Spinal cord (tissue), 10 donors: ENCODE results near the gene GNAL. TPM values are rescaled to one million over a fixed set of nuclear protein-coding genes. Genes with fewer than 3 reads are reported as not detected.
"Not testable (repeated sequence)": the region's sequence is repeated elsewhere in the genome, so short reads cannot be mapped to it uniquely, and the experiment has no call there.

Experiments
- DNase-seq, 6 donors: peaks; one replicate each; pipeline versions ENCODE4 v3.0.0 to v3.0.0-alpha.2; 2013 to 2015; ENCODE audit warnings: low spot score in 6 of 6, low read depth in 4 of 6
- H3K27ac ChIP-seq: one replicate; pipeline ENCODE4 v1.5.1; 2013; ENCODE audit warnings: low read depth, low read length, control low read depth
- H3K27me3 ChIP-seq: one replicate; pipeline ENCODE4 v1.6.1; 2013; ENCODE audit warnings: low read length; ENCODE audit not compliant: control insufficient read depth, insufficient read depth
- H3K36me3 ChIP-seq: one replicate; pipeline ENCODE4 v1.6.1; 2013; ENCODE audit warnings: low read length; ENCODE audit not compliant: control insufficient read depth, insufficient read depth
- H3K4me1 ChIP-seq: one replicate; pipeline ENCODE4 v1.6.1; 2013; ENCODE audit warnings: low read length; ENCODE audit not compliant: control insufficient read depth, insufficient read depth
- H3K4me3 ChIP-seq: one replicate; pipeline ENCODE4 v1.5.1; 2013; ENCODE audit warnings: low read depth, low read length, control low read depth
- H3K9me3 ChIP-seq: one replicate; pipeline ENCODE4 v1.6.1; 2013; ENCODE audit warnings: low read length; ENCODE audit not compliant: control insufficient read depth, insufficient read depth
- WGBS: methylation state at CpG from one replicate; pipeline ENCODE4 v1.1.5; 2013; ENCODE audit warnings: missing lambda C conversion rate; ENCODE audit not compliant: insufficient coverage; 5-methylcytosine and 5-hydroxymethylcytosine counted together
- polyA plus RNA-seq, 2 donors: library from polyadenylated mRNA; unstranded; fragments of 120-200 nt; gene quantifications; one replicate each; pipeline ENCODE4 v1.2.1, GENCODE V29; 2013; ENCODE audit not compliant: insufficient read length in 2 of 2
- total RNA-seq, 2 donors: library from RNA; depleted of rRNA in 1 of 2; stranded (reverse); fragments of 120-200 nt in 1 of 2; fragments of >200 nt in 1 of 2; gene quantifications; one replicate each; pipeline versions ENCODE4 v1.2.3 to v1.2.4, GENCODE V29; 2013 to 2014
- donor health status: healthy.

Gene GNAL
- total and polyA plus RNA-seq, 4 donors, result 30.2 to 81.0 (median 70.7) TPM

DNA sequence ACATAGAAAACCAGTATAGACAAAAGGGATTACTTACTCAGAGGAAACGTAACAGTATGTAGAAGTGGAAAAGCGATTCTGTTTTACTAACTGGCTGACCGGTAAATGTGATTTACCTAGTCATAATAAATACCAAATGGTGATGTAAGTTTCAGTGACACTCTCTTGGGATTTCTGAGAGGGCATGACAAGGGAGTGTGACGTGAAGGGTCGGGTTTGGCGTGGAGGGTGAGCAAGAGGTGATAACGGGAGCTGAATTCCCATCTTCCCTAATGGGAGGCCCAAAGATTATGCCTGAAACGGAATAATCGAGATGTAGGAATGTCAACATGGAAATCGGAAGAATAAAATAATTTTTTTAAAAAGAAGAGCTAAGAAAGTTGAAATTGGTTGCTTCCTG is 12.7 kb upstream of the GNAL start:
- no peak overlapping the region for H3K27ac ChIP-seq
- H3K4me3 ChIP-seq, result no peak overlapping the region
- 92% methylated on average over 4 of the region's 10 CpGs for WGBS
- H3K27me3 ChIP-seq, result no peaks in the 10 kb centered on the region
- no peaks in the 10 kb centered on the region for H3K36me3 ChIP-seq
- no peak for DNase-seq
- no peaks in the 10 kb centered on the region for H3K9me3 ChIP-seq
- H3K4me1 ChIP-seq, result no peaks in the 10 kb centered on the region

- 60% methylated on average over 1 of the region's 6 CpGs for WGBS
- no peak for DNase-seq
- no peaks in the 10 kb centered on the region for H3K9me3 ChIP-seq
These were observed 12.2 kb upstream of the GNAL start for GRCh38 chr18:11676867-11677266.

GRCh38 chr18:11678211-11678610 is 10.9 kb upstream of the GNAL start:
- DNase-seq, result peak in 1 of 6 donors; percentile 54
- no peak overlapping the region for H3K4me3 ChIP-seq
- no peaks in the 10 kb centered on the region for H3K9me3 ChIP-seq
- H3K27me3 ChIP-seq, result no peaks in the 10 kb centered on the region
- no peaks in the 10 kb centered on the region for H3K4me1 ChIP-seq
- no peaks in the 10 kb centered on the region for H3K36me3 ChIP-seq
- H3K27ac ChIP-seq, result no peak overlapping the region
- no CpG with 5 or more reads among the region's 3 CpGs for WGBS

More at GRCh38 chr18:11676867-11677266, 12.2 kb upstream of the GNAL start:
- H3K36me3 ChIP-seq, result no peaks in the 10 kb centered on the region
- H3K27ac ChIP-seq, result no peak overlapping the region
- H3K27me3 ChIP-seq, result no peaks in the 10 kb centered on the region
- no peak overlapping the region for H3K4me3 ChIP-seq
- no peaks in the 10 kb centered on the region for H3K4me1 ChIP-seq

DNA sequence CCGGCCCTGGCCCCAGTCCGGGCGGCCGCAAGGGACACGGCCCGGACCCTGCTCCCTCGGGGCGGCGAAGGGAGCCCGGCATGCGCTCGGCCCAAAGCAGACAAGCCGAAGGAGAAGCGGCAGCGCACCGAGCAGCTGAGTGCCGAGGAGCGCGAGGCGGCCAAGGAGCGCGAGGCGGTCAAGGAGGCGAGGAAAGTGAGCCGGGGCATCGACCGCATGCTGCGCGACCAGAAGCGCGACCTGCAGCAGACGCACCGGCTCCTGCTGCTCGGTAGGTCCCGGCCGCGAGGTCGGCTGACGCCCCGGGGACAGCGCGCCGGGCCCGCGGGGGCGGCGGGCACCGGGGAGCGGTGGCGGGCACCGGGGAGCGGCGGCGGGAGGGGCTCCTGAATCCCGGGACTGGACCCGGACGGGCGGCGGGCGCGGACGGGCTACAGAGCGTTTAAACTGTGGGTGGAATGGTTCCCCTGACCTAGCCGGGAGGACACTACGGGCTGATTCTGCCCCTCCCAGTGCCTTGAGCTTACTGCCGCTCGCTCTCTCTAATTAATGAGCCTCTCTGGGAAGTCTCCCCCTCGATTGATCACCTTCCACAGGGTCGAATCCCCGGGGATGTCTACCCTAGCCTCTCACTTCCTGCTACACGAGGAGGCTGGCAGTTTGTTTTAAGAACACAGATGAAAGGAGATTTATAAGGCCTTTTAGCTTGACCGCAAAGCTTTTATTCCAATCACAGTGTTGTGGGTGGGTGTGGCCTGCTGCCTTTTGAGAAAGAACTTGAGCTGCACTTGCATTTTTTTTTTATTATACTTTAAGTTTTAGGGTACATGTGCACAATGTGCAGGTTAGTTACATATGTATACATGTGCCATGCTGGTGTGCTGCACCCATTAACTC is 853 bp downstream of the GNAL start:
- WGBS, result under 1% methylated on average over 67 of the region's 72 CpGs
- Histone ChIP-seq H3K27me3 (no peaks in the 10 kb centered on the region), H3K9me3 (no peaks in the 10 kb centered on the region), H3K36me3 (no peaks in the 10 kb centered on the region), H3K4me1 (peaks cover 6% of the 10 kb centered on the region), H3K4me3 (peak overlapping the region; percentile 49), H3K27ac (no peak overlapping the region)
- peak in 3 of 6 donors; percentile 5 to 73 (median 72) for DNase-seq

DNA sequence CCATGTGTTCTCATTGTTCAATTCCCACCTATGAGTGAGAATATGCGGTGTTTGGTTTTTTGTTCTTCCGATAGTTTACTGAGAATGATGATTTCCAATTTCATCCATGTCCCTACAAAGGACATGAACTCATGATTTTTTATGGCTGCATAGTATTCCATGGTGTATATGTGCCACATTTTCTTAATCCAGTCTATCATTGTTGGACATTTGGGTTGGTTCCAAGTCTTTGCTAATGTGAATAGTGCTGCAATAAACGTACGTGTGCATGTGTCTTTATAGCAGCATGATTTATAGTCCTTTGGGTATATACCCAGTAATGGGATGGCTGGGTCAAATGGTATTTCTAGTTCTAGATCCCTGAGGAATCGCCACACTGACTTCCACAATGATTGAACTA is 1.6 kb downstream of the GNAL start:
- not testable (repeated sequence) for H3K4me3 ChIP-seq, H3K9me3 ChIP-seq, H3K27ac ChIP-seq, H3K4me1 ChIP-seq, DNase-seq, H3K36me3 ChIP-seq, H3K27me3 ChIP-seq
- WGBS, result no CpG with 5 or more reads among the region's 5 CpGs

- no peak for DNase-seq
- WGBS, result 100% methylated on average over 2 of the region's 2 CpGs
- Histone ChIP-seq H3K4me1 (no peaks in the 10 kb centered on the region), H3K9me3 (no peaks in the 10 kb centered on the region), H3K27me3 (no peaks in the 10 kb centered on the region), H3K36me3 (no peaks in the 10 kb centered on the region), H3K4me3 (no peak overlapping the region), H3K27ac (no peak overlapping the region)
These were observed 6.7 kb downstream of the GNAL start for GRCh38 chr18:11695736-11696135.

- DNase-seq, result no peak
- H3K36me3 ChIP-seq, result no peaks in the 10 kb centered on the region
- H3K27ac ChIP-seq, result no peak overlapping the region
- no peak overlapping the region for H3K4me3 ChIP-seq
- H3K4me1 ChIP-seq, result no peaks in the 10 kb centered on the region
- 86% methylated on average over 1 of the region's 7 CpGs for WGBS
- no peaks in the 10 kb centered on the region for H3K27me3 ChIP-seq
- no peaks in the 10 kb centered on the region for H3K9me3 ChIP-seq
These were observed 7.4 kb downstream of the GNAL start for GRCh38 chr18:11696451-11696850.

GRCh38 chr18:11700876-11701275 is 11.8 kb downstream of the GNAL start:
- H3K36me3 ChIP-seq, result no peaks in the 10 kb centered on the region
- H3K4me3 ChIP-seq, result no peak overlapping the region
- no peak for DNase-seq
- H3K27ac ChIP-seq, result no peak overlapping the region
- H3K4me1 ChIP-seq, result no peaks in the 10 kb centered on the region
- no peaks in the 10 kb centered on the region for H3K27me3 ChIP-seq
- H3K9me3 ChIP-seq, result no peaks in the 10 kb centered on the region
- WGBS, result 95% methylated on average over 5 of the region's 6 CpGs

DNA sequence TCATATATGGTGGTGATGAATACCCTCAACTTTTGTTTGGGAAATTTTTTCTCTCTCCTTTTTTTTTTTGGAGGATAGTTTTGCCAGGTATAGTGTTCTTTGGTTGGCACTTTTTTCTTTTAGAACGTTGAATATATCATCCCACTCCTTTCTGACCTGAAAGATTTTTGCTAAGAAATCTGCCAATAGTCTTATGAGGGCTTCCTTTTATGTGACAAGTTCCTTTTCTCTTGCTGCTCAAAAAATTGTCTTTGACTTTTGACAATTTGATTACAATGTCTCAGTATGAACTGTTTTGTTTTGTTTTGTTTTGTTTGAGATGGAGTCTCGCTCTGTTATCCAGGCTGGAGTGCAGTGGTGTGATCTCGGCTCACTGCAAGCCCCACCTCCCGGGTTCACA is 21.5 kb downstream of the GNAL start:
- H3K4me3 ChIP-seq, result no peak overlapping the region
- no peaks in the 10 kb centered on the region for H3K27me3 ChIP-seq
- no peaks in the 10 kb centered on the region for H3K36me3 ChIP-seq
- H3K27ac ChIP-seq, result no peak overlapping the region
- H3K9me3 ChIP-seq, result no peaks in the 10 kb centered on the region
- no peaks in the 10 kb centered on the region for H3K4me1 ChIP-seq
- 85% methylated on average over 3 of the region's 4 CpGs for WGBS
- no peak for DNase-seq

- H3K27ac ChIP-seq, result no peak overlapping the region
- H3K36me3 ChIP-seq, result peaks cover 3% of the 10 kb centered on the region
- no peak for DNase-seq
- H3K4me1 ChIP-seq, result no peaks in the 10 kb centered on the region
- H3K27me3 ChIP-seq, result no peaks in the 10 kb centered on the region
- H3K9me3 ChIP-seq, result no peaks in the 10 kb centered on the region
- no peak overlapping the region for H3K4me3 ChIP-seq
- 76% methylated on average over 5 of the region's 6 CpGs for WGBS
These were observed 24.7 kb downstream of the GNAL start for GRCh38 chr18:11713756-11714155.
